ENCODE data around the gene ZNF146.
"Not testable (repeated sequence)": the region's sequence is repeated elsewhere in the genome, so short reads cannot be mapped to it uniquely, and the experiment has no call there.

Gene ZNF146

GRCh38 chr19:36207605-36208252, 7.2 kb upstream of the ZNF146 start:
- Histone ChIP-seq H3K4me3 (ENCODE audit: low read length) (no peak overlapping the region), H3K4me1 (ENCODE audit: control insufficient read depth, insufficient read depth, low read length) (no peaks in the 10 kb centered on the region), H3K27me3 (ENCODE audit: control insufficient read depth, insufficient read depth, low read length) (no peaks in the 10 kb centered on the region), H3K36me3 (ENCODE audit: control insufficient read depth, insufficient read depth, low read length) (no peaks in the 10 kb centered on the region), H3K9me3 (ENCODE audit: control insufficient read depth, low read length) (no peaks in the 10 kb centered on the region), H3K9ac (ENCODE audit: low read length) (no peak overlapping the region)

GRCh38 chr19:36209372-36209771, 5.5 kb upstream of the ZNF146 start:
- Histone ChIP-seq H3K4me1 (ENCODE audit: control insufficient read depth, insufficient read depth, low read length) (peaks cover 6% of the 10 kb centered on the region), H3K36me3 (ENCODE audit: control insufficient read depth, insufficient read depth, low read length) (no peaks in the 10 kb centered on the region), H3K9ac (ENCODE audit: low read length) (no peak overlapping the region), H3K4me3 (ENCODE audit: low read length) (no peak overlapping the region), H3K27me3 (ENCODE audit: control insufficient read depth, insufficient read depth, low read length) (no peaks in the 10 kb centered on the region), H3K9me3 (ENCODE audit: control insufficient read depth, low read length) (no peaks in the 10 kb centered on the region)

GRCh38 chr19:36210497-36210896, 4.4 kb upstream of the ZNF146 start:
- Histone ChIP-seq H3K36me3 (ENCODE audit: control insufficient read depth, insufficient read depth, low read length) (no peaks in the 10 kb centered on the region), H3K4me3 (ENCODE audit: low read length) (no peak overlapping the region), H3K9me3 (ENCODE audit: control insufficient read depth, low read length) (no peaks in the 10 kb centered on the region), H3K9ac (ENCODE audit: low read length) (no peak overlapping the region), H3K27me3 (ENCODE audit: control insufficient read depth, insufficient read depth, low read length) (no peaks in the 10 kb centered on the region), H3K4me1 (ENCODE audit: control insufficient read depth, insufficient read depth, low read length) (peaks cover 6% of the 10 kb centered on the region)

- no peaks in the 10 kb centered on the region for H3K36me3 ChIP-seq (ENCODE audit: control insufficient read depth, insufficient read depth, low read length)
- peaks cover 6% of the 10 kb centered on the region for H3K4me1 ChIP-seq (ENCODE audit: control insufficient read depth, insufficient read depth, low read length)
- H3K27me3 ChIP-seq (ENCODE audit: control insufficient read depth, insufficient read depth, low read length), result no peaks in the 10 kb centered on the region
- no peak overlapping the region for H3K9ac ChIP-seq (ENCODE audit: low read length)
- H3K4me3 ChIP-seq (ENCODE audit: low read length), result no peak overlapping the region
- no peaks in the 10 kb centered on the region for H3K9me3 ChIP-seq (ENCODE audit: control insufficient read depth, low read length)
Measured at GRCh38 chr19:36212895-36213294, 2.0 kb upstream of the ZNF146 start.

- Histone ChIP-seq H3K9ac (ENCODE audit: low read length) (peak overlapping the region; percentile 86), H3K4me3 (ENCODE audit: low read length) (peak overlapping the region; percentile 81), H3K9me3 (ENCODE audit: control insufficient read depth, low read length) (no peaks in the 10 kb centered on the region), H3K27me3 (ENCODE audit: control insufficient read depth, insufficient read depth, low read length) (no peaks in the 10 kb centered on the region), H3K4me1 (ENCODE audit: control insufficient read depth, insufficient read depth, low read length) (peaks cover 6% of the 10 kb centered on the region), H3K36me3 (ENCODE audit: control insufficient read depth, insufficient read depth, low read length) (no peaks in the 10 kb centered on the region)
Measured at GRCh38 chr19:36215276-36216123, 594 bp downstream of the ZNF146 start.

- no peaks in the 10 kb centered on the region for H3K4me1 ChIP-seq (ENCODE audit: control insufficient read depth, insufficient read depth, low read length)
- H3K36me3 ChIP-seq (ENCODE audit: control insufficient read depth, insufficient read depth, low read length), result no peaks in the 10 kb centered on the region
- no peak overlapping the region for H3K9ac ChIP-seq (ENCODE audit: low read length)
- H3K4me3 ChIP-seq (ENCODE audit: low read length), result no peak overlapping the region
- H3K9me3 ChIP-seq (ENCODE audit: control insufficient read depth, low read length), result no peaks in the 10 kb centered on the region
- H3K27me3 ChIP-seq (ENCODE audit: control insufficient read depth, insufficient read depth, low read length), result no peaks in the 10 kb centered on the region
Measured at GRCh38 chr19:36221474-36221873, 6.6 kb downstream of the ZNF146 start.

- no peaks in the 10 kb centered on the region for H3K9me3 ChIP-seq (ENCODE audit: control insufficient read depth, low read length)
- no peak overlapping the region for H3K4me3 ChIP-seq (ENCODE audit: low read length)
- H3K27me3 ChIP-seq (ENCODE audit: control insufficient read depth, insufficient read depth, low read length), result no peaks in the 10 kb centered on the region
- no peaks in the 10 kb centered on the region for H3K4me1 ChIP-seq (ENCODE audit: control insufficient read depth, insufficient read depth, low read length)
- H3K36me3 ChIP-seq (ENCODE audit: control insufficient read depth, insufficient read depth, low read length), result no peaks in the 10 kb centered on the region
- no peak overlapping the region for H3K9ac ChIP-seq (ENCODE audit: low read length)
Measured at GRCh38 chr19:36222503-36222902, 7.6 kb downstream of the ZNF146 start.

GRCh38 chr19:36225219-36225892, 10.4 kb downstream of the ZNF146 start:
- peaks cover 5% of the 10 kb centered on the region for H3K36me3 ChIP-seq (ENCODE audit: control insufficient read depth, insufficient read depth, low read length)
- no peaks in the 10 kb centered on the region for H3K27me3 ChIP-seq (ENCODE audit: control insufficient read depth, insufficient read depth, low read length)
- H3K4me3 ChIP-seq (ENCODE audit: low read length), result no peak overlapping the region
- H3K9ac ChIP-seq (ENCODE audit: low read length), result no peak overlapping the region
- H3K9me3 ChIP-seq (ENCODE audit: control insufficient read depth, low read length), result no peaks in the 10 kb centered on the region
- no peaks in the 10 kb centered on the region for H3K4me1 ChIP-seq (ENCODE audit: control insufficient read depth, insufficient read depth, low read length)

- H3K9ac ChIP-seq (ENCODE audit: low read length); H3K4me1 ChIP-seq (ENCODE audit: control insufficient read depth, insufficient read depth, low read length); H3K27me3 ChIP-seq (ENCODE audit: control insufficient read depth, insufficient read depth, low read length); H3K4me3 ChIP-seq (ENCODE audit: low read length): not testable (repeated sequence)
- peaks cover 23% of the 10 kb centered on the region for H3K36me3 ChIP-seq (ENCODE audit: control insufficient read depth, insufficient read depth, low read length)
- H3K9me3 ChIP-seq (ENCODE audit: control insufficient read depth, low read length), result peaks cover 14% of the 10 kb centered on the region
Measured at GRCh38 chr19:36233626-36234025, 18.7 kb downstream of the ZNF146 start.

GRCh38 chr19:36236304-36236945, 21.5 kb downstream of the ZNF146 start:
- Histone ChIP-seq H3K27me3 (ENCODE audit: control insufficient read depth, insufficient read depth, low read length) (no peaks in the 10 kb centered on the region), H3K4me3 (ENCODE audit: low read length) (no peak overlapping the region), H3K36me3 (ENCODE audit: control insufficient read depth, insufficient read depth, low read length) (peaks cover 18% of the 10 kb centered on the region), H3K9me3 (ENCODE audit: control insufficient read depth, low read length) (peaks cover 14% of the 10 kb centered on the region), H3K4me1 (ENCODE audit: control insufficient read depth, insufficient read depth, low read length) (no peaks in the 10 kb centered on the region), H3K9ac (ENCODE audit: low read length) (no peak overlapping the region)

GRCh38 chr19:36236946-36237310, 22.0 kb downstream of the ZNF146 start:
- H3K4me3 ChIP-seq (ENCODE audit: low read length), result peak overlapping the region; percentile 5
- peaks cover 14% of the 10 kb centered on the region for H3K9me3 ChIP-seq (ENCODE audit: control insufficient read depth, low read length)
- no peak overlapping the region for H3K9ac ChIP-seq (ENCODE audit: low read length)
- H3K4me1 ChIP-seq (ENCODE audit: control insufficient read depth, insufficient read depth, low read length), result no peaks in the 10 kb centered on the region
- peaks cover 18% of the 10 kb centered on the region for H3K36me3 ChIP-seq (ENCODE audit: control insufficient read depth, insufficient read depth, low read length)
- H3K27me3 ChIP-seq (ENCODE audit: control insufficient read depth, insufficient read depth, low read length), result no peaks in the 10 kb centered on the region

GRCh38 chr19:36244066-36244465, 29.2 kb downstream of the ZNF146 start:
- peaks cover 7% of the 10 kb centered on the region for H3K4me1 ChIP-seq (ENCODE audit: control insufficient read depth, insufficient read depth, low read length)
- H3K27me3 ChIP-seq (ENCODE audit: control insufficient read depth, insufficient read depth, low read length), result peaks cover 9% of the 10 kb centered on the region
- no peaks in the 10 kb centered on the region for H3K36me3 ChIP-seq (ENCODE audit: control insufficient read depth, insufficient read depth, low read length)
- no peak overlapping the region for H3K4me3 ChIP-seq (ENCODE audit: low read length)
- H3K9me3 ChIP-seq (ENCODE audit: control insufficient read depth, low read length), result no peaks in the 10 kb centered on the region
- H3K9ac ChIP-seq (ENCODE audit: low read length), result no peak overlapping the region
